GM18526 (cell line): Measurements from ENCODE around the gene MAGI1.

Experiments
- POLR2A ChIP-seq: IDR thresholded peaks from 3 replicates; pipeline ENCODE4 v1.6.1; 2011; ENCODE audit not compliant: insufficient read length; ENCODE audit errors: extremely low read depth

MAGI1 gene

GRCh38 chr3:65876028-65876420 is 162.7 kb downstream of the MAGI1 start:
- TF ChIP-seq POLR2A: no peak

GRCh38 chr3:65875393-65876027 is 163.2 kb downstream of the MAGI1 start:
- TF ChIP-seq POLR2A: no peak

- no peak for TF ChIP-seq POLR2A
Measured at GRCh38 chr3:65873869-65874268, 164.8 kb downstream of the MAGI1 start.

- no peak for TF ChIP-seq POLR2A
Measured at GRCh38 chr3:65873028-65873427, 165.7 kb downstream of the MAGI1 start.

GRCh38 chr3:65871305-65872141 is 167.2 kb downstream of the MAGI1 start:
- TF ChIP-seq POLR2A: no peak

- no peak for TF ChIP-seq POLR2A
Measured at GRCh38 chr3:65869798-65870197, 168.9 kb downstream of the MAGI1 start.

- TF ChIP-seq POLR2A: no peak
Measured at GRCh38 chr3:65867463-65868210, 171.1 kb downstream of the MAGI1 start.

GRCh38 chr3:65864357-65864904 is 174.3 kb downstream of the MAGI1 start:
- TF ChIP-seq POLR2A: no peak

GRCh38 chr3:65861718-65862117 is 177.0 kb downstream of the MAGI1 start:
- TF ChIP-seq POLR2A: no peak

GRCh38 chr3:65858749-65859148 is 180.0 kb downstream of the MAGI1 start:
- no peak for TF ChIP-seq POLR2A

- no peak for TF ChIP-seq POLR2A
Measured at GRCh38 chr3:65857327-65857726, 181.4 kb downstream of the MAGI1 start.

- TF ChIP-seq POLR2A: no peak
Measured at GRCh38 chr3:65856907-65857306, 181.8 kb downstream of the MAGI1 start.

- no peak for TF ChIP-seq POLR2A
Measured at GRCh38 chr3:65855370-65856100, 183.2 kb downstream of the MAGI1 start.

- TF ChIP-seq POLR2A: no peak
Measured at GRCh38 chr3:65854606-65855304, 184.0 kb downstream of the MAGI1 start.
